GM23338 (cell line): ENCODE results near the gene THOP1. TPM values are rescaled to one million over a fixed set of nuclear protein-coding genes. Genes with fewer than 3 reads are reported as not detected.

Experiments used
- ATAC-seq: fragments of 200-7000 bp; cut with Tn5 transposase; 3 replicates; pipeline ENCODE4 v1.9.1; 2020
- DNase-seq: peaks from one replicate; pipeline ENCODE4 v3.0.0-alpha.2; 2015; ENCODE audit warnings: low spot score
- H2AFZ ChIP-seq: fragments of 200-600 bp; sonication (generic); 2 replicates; pipeline ENCODE4 v1.8.0; 2016; ENCODE audit warnings: antibody characterized with exemption, mild to moderate bottlenecking, moderate library complexity
- H3F3A ChIP-seq: fragments of 200-600 bp; sonication (generic); replicated peaks from 2 replicates; pipeline ENCODE4 v1.8.0; 2017; ENCODE audit warnings: antibody characterized with exemption, mixed run types, low read depth
- H3K27ac ChIP-seq: fragments of 200-600 bp; sonication (generic); 2 replicates; pipeline ENCODE4 v1.6.1; 2016; ENCODE audit warnings: low read depth
- H3K27me3 ChIP-seq: fragments of 200-600 bp; sonication (generic); 2 replicates; pipeline ENCODE4 v1.8.0; 2016; ENCODE audit warnings: mild to moderate bottlenecking, mixed run types, moderate library complexity; ENCODE audit not compliant: insufficient read depth
- H3K36me3 ChIP-seq: fragments of 200-600 bp; sonication (generic); 2 replicates; pipeline ENCODE4 v1.8.0; 2016; ENCODE audit warnings: mild to moderate bottlenecking; ENCODE audit not compliant: insufficient read depth
- H3K4me1 ChIP-seq: fragments of 200-600 bp; sonication (generic); 2 replicates; pipeline ENCODE4 v1.8.0; 2016; ENCODE audit warnings: mild to moderate bottlenecking, moderate library complexity; ENCODE audit not compliant: insufficient read depth
- H3K4me2 ChIP-seq: fragments of 200-600 bp; sonication (generic); 2 replicates; pipeline ENCODE4 v1.7.1; 2017; ENCODE audit warnings: mixed run types
- H3K4me3 ChIP-seq: fragments of 200-600 bp; sonication (generic); 2 replicates; pipeline ENCODE4 v1.6.1; 2016; ENCODE audit warnings: mixed run types
- H3K79me2 ChIP-seq: fragments of 200-600 bp; sonication (generic); replicated peaks from 2 replicates; pipeline ENCODE4 v1.8.0; 2017; ENCODE audit warnings: mild to moderate bottlenecking; ENCODE audit not compliant: insufficient read depth
- H3K9me2 ChIP-seq: fragments of 200-600 bp; sonication (generic); 2 replicates; pipeline ENCODE4 v1.8.0; 2017; ENCODE audit not compliant: insufficient read depth
- H4K20me1 ChIP-seq: fragments of 200-600 bp; sonication (generic); replicated peaks from 2 replicates; pipeline ENCODE4 v1.8.0; 2017; ENCODE audit warnings: mild to moderate bottlenecking; ENCODE audit not compliant: insufficient read depth
- H3K27ac Mint-ChIP-seq: 2 replicates; pipeline ENCODE4 v1.8.0; 2020; ENCODE audit warnings: inconsistent platforms, mild to moderate bottlenecking, moderate library complexity, mixed read lengths
- H3K27me3 Mint-ChIP-seq: 3 replicates; pipeline ENCODE4 v1.8.0; 2022; ENCODE audit warnings: low read depth, mild to moderate bottlenecking, moderate library complexity, mixed read lengths, inconsistent platforms; ENCODE audit not compliant: insufficient read depth, poor library complexity
- H3K36me3 Mint-ChIP-seq: 3 replicates; pipeline ENCODE4 v1.8.0; 2021; ENCODE audit warnings: low read depth, mild to moderate bottlenecking, inconsistent platforms, moderate library complexity, mixed read lengths
- H3K4me1 Mint-ChIP-seq: 3 replicates; pipeline ENCODE4 v1.8.0; 2020; ENCODE audit warnings: mild to moderate bottlenecking, inconsistent platforms, mixed read lengths
- H3K4me3 Mint-ChIP-seq: 3 replicates; pipeline ENCODE4 v1.8.0; 2021; ENCODE audit warnings: moderate library complexity, mild to moderate bottlenecking, inconsistent platforms, mixed read lengths
- H3K9me3 Mint-ChIP-seq: 3 replicates; pipeline ENCODE4 v1.8.0; 2020; ENCODE audit warnings: moderate library complexity, mild to moderate bottlenecking, inconsistent platforms, mixed read lengths
- CREB1 ChIP-seq: fragments of 250-450 bp; sonication (Bioruptor Pico); IDR thresholded peaks from 2 replicates; pipeline ENCODE4 v1.5.0; 2020; ENCODE audit warnings: low read depth, mild to moderate bottlenecking, moderate library complexity
- EZH2 ChIP-seq: fragments of 200-600 bp; sonication (generic); IDR thresholded peaks from one replicate; pipeline ENCODE4 v1.8.0; 2017; ENCODE audit warnings: antibody characterized with exemption, mild to moderate bottlenecking, low read depth; ENCODE audit not compliant: unreplicated experiment
- EZH2phosphoT487 ChIP-seq: fragments of 200-600 bp; sonication (generic); IDR thresholded peaks from one replicate; pipeline ENCODE4 v1.8.1; 2018; ENCODE audit warnings: antibody characterized with exemption; ENCODE audit not compliant: unreplicated experiment
- JUNB ChIP-seq: IDR thresholded peaks from one replicate; pipeline ENCODE4 v1.6.1; 2016; ENCODE audit warnings: antibody characterized with exemption; ENCODE audit not compliant: unreplicated experiment
- NANOG ChIP-seq: IDR thresholded peaks from 2 replicates; pipeline ENCODE4 v1.6.1; 2016; ENCODE audit warnings: antibody characterized with exemption, borderline replicate concordance
- POLR2AphosphoS5 ChIP-seq: IDR thresholded peaks from 2 replicates; pipeline ENCODE4 v1.6.1; 2016; ENCODE audit warnings: antibody characterized with exemption, low read depth
- STAT1 ChIP-seq: IDR thresholded peaks from one replicate; pipeline ENCODE4 v1.6.1; 2016; ENCODE audit warnings: antibody characterized with exemption; ENCODE audit not compliant: unreplicated experiment
- ZNF114 ChIP-seq: fragments of 250-450 bp; sonication (Bioruptor Pico); IDR thresholded peaks from 2 replicates; pipeline ENCODE4 v1.5.0; 2020; ENCODE audit warnings: mild to moderate bottlenecking, moderate library complexity
- ZNF331 ChIP-seq: fragments of 250-450 bp; sonication (Bioruptor Pico); IDR thresholded peaks from 2 replicates; pipeline ENCODE4 v1.5.0; 2020; ENCODE audit warnings: low read depth, mild to moderate bottlenecking, moderate library complexity
- polyA plus RNA-seq: library from polyadenylated mRNA; unstranded; fragments of >200 nt; fragmentation: Nextera tagmentation; extraction: Ambion mirVana; gene quantifications from 2 replicates; pipeline ENCODE4 v1.2.1, GENCODE V29; 2016
- total RNA-seq: library from RNA; depleted of rRNA; stranded (reverse); fragments of >200 nt; shearing (Covaris generic); gene quantifications from 2 replicates; pipeline ENCODE4 v1.2.3, GENCODE V29; 2014
- TF ChIP-seq, protein P1 (sequence below): IDR thresholded peaks from one replicate; pipeline ENCODE4 v1.6.1; 2018; ENCODE audit warnings: antibody characterized with exemption; ENCODE audit not compliant: unreplicated experiment
- TF ChIP-seq, protein P2 (sequence below), 2 experiments: fragments of 200-600 bp in 1 of 2; sonication (generic) in 1 of 2; conservative IDR thresholded peaks; 2 replicates each; pipeline versions ENCODE4 v1.5.1 to v1.6.1; 2016 to 2017; ENCODE audit warnings: antibody characterized with exemption in 2 of 2, low read depth in 2 of 2, mild to moderate bottlenecking in 2 of 2, moderate library complexity in 1 of 2
- TF ChIP-seq, protein P3 (sequence below): IDR thresholded peaks from 2 replicates; pipeline ENCODE4 v1.6.1; 2016; ENCODE audit warnings: antibody characterized with exemption
- TF ChIP-seq, protein P4 (sequence below): fragments of 250-450 bp; sonication (Bioruptor Pico); IDR thresholded peaks from 2 replicates; pipeline ENCODE4 v1.5.0; 2020; ENCODE audit warnings: mild to moderate bottlenecking, moderate library complexity

The THOP1 gene
- total and polyA plus RNA-seq, 2 experiments from 2014 or later: 110 to 229 TPM

DNA sequence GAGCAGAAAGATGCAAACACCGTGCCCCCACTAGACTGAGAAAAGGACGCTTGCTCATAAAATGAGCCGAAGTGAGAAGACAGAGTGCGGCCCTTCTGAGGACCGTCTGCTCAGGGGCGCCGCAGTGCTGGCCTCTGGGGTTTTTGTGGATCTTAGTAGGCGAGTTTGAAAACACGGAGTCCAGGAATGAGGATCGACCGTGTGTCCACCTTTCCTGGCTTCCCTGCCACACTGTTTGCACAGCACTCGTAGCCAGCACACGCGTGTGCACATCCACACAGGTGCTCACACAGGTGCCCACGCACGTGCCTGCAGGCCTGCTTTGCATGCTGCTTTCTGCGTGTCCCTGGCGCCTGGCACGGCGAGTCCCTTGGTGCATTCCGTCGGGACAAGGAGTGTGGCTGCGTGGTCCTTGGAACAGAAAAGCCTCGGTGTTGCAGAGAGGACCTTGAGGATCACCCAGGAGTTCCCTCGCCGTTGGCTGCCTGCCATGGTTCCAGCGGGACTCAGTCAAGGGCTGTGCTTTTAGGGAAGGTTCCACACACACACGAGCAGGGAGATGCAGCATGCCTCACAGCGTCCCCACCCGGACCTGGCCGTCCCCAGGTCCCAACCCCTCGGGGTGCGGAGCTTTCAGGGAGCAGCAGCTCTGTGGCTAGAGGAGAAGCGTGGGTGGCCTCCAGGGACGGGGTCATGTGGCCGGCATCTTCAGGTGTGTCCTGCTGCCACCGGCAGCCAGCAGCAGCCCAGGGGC, 24.3 kb downstream of the THOP1 start:
- H3K4me3 ChIP-seq: no peak overlapping the region
- H3K27me3 Mint-ChIP-seq: peaks cover 7% of the 10 kb centered on the region
- H4K20me1 ChIP-seq: no peaks in the 10 kb centered on the region
- no peaks in the 10 kb centered on the region for H3K9me2 ChIP-seq
- no peaks in the 10 kb centered on the region for H3K4me1 ChIP-seq
- H3K27ac Mint-ChIP-seq: no peak overlapping the region
- no peak for ATAC-seq
- no peaks in the 10 kb centered on the region for H3K27me3 ChIP-seq
- no peaks in the 10 kb centered on the region for H3K79me2 ChIP-seq
- no peaks in the 10 kb centered on the region for H3F3A ChIP-seq
- TF ChIP-seq STAT1 (no peak), POLR2AphosphoS5 (no peak), CREB1 (CRISPR knock-in tag) (no peak), ZNF114 (CRISPR knock-in tag) (no peak), JUNB (no peak), ZNF331 (no peak), EZH2 (no peak), NANOG (no peak), EZH2phosphoT487 (no peak)
- TF ChIP-seq, protein P1, sequence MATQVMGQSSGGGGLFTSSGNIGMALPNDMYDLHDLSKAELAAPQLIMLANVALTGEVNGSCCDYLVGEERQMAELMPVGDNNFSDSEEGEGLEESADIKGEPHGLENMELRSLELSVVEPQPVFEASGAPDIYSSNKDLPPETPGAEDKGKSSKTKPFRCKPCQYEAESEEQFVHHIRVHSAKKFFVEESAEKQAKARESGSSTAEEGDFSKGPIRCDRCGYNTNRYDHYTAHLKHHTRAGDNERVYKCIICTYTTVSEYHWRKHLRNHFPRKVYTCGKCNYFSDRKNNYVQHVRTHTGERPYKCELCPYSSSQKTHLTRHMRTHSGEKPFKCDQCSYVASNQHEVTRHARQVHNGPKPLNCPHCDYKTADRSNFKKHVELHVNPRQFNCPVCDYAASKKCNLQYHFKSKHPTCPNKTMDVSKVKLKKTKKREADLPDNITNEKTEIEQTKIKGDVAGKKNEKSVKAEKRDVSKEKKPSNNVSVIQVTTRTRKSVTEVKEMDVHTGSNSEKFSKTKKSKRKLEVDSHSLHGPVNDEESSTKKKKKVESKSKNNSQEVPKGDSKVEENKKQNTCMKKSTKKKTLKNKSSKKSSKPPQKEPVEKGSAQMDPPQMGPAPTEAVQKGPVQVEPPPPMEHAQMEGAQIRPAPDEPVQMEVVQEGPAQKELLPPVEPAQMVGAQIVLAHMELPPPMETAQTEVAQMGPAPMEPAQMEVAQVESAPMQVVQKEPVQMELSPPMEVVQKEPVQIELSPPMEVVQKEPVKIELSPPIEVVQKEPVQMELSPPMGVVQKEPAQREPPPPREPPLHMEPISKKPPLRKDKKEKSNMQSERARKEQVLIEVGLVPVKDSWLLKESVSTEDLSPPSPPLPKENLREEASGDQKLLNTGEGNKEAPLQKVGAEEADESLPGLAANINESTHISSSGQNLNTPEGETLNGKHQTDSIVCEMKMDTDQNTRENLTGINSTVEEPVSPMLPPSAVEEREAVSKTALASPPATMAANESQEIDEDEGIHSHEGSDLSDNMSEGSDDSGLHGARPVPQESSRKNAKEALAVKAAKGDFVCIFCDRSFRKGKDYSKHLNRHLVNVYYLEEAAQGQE: no peak
- TF ChIP-seq, protein P2, sequence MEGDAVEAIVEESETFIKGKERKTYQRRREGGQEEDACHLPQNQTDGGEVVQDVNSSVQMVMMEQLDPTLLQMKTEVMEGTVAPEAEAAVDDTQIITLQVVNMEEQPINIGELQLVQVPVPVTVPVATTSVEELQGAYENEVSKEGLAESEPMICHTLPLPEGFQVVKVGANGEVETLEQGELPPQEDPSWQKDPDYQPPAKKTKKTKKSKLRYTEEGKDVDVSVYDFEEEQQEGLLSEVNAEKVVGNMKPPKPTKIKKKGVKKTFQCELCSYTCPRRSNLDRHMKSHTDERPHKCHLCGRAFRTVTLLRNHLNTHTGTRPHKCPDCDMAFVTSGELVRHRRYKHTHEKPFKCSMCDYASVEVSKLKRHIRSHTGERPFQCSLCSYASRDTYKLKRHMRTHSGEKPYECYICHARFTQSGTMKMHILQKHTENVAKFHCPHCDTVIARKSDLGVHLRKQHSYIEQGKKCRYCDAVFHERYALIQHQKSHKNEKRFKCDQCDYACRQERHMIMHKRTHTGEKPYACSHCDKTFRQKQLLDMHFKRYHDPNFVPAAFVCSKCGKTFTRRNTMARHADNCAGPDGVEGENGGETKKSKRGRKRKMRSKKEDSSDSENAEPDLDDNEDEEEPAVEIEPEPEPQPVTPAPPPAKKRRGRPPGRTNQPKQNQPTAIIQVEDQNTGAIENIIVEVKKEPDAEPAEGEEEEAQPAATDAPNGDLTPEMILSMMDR (conservative IDR thresholded peaks at IDR 0.05; ENCODE audit: low read depth in 2 of 2): no peak
- TF ChIP-seq, protein P3, sequence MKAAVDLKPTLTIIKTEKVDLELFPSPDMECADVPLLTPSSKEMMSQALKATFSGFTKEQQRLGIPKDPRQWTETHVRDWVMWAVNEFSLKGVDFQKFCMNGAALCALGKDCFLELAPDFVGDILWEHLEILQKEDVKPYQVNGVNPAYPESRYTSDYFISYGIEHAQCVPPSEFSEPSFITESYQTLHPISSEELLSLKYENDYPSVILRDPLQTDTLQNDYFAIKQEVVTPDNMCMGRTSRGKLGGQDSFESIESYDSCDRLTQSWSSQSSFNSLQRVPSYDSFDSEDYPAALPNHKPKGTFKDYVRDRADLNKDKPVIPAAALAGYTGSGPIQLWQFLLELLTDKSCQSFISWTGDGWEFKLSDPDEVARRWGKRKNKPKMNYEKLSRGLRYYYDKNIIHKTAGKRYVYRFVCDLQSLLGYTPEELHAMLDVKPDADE: no peak
- TF ChIP-seq, protein P4, sequence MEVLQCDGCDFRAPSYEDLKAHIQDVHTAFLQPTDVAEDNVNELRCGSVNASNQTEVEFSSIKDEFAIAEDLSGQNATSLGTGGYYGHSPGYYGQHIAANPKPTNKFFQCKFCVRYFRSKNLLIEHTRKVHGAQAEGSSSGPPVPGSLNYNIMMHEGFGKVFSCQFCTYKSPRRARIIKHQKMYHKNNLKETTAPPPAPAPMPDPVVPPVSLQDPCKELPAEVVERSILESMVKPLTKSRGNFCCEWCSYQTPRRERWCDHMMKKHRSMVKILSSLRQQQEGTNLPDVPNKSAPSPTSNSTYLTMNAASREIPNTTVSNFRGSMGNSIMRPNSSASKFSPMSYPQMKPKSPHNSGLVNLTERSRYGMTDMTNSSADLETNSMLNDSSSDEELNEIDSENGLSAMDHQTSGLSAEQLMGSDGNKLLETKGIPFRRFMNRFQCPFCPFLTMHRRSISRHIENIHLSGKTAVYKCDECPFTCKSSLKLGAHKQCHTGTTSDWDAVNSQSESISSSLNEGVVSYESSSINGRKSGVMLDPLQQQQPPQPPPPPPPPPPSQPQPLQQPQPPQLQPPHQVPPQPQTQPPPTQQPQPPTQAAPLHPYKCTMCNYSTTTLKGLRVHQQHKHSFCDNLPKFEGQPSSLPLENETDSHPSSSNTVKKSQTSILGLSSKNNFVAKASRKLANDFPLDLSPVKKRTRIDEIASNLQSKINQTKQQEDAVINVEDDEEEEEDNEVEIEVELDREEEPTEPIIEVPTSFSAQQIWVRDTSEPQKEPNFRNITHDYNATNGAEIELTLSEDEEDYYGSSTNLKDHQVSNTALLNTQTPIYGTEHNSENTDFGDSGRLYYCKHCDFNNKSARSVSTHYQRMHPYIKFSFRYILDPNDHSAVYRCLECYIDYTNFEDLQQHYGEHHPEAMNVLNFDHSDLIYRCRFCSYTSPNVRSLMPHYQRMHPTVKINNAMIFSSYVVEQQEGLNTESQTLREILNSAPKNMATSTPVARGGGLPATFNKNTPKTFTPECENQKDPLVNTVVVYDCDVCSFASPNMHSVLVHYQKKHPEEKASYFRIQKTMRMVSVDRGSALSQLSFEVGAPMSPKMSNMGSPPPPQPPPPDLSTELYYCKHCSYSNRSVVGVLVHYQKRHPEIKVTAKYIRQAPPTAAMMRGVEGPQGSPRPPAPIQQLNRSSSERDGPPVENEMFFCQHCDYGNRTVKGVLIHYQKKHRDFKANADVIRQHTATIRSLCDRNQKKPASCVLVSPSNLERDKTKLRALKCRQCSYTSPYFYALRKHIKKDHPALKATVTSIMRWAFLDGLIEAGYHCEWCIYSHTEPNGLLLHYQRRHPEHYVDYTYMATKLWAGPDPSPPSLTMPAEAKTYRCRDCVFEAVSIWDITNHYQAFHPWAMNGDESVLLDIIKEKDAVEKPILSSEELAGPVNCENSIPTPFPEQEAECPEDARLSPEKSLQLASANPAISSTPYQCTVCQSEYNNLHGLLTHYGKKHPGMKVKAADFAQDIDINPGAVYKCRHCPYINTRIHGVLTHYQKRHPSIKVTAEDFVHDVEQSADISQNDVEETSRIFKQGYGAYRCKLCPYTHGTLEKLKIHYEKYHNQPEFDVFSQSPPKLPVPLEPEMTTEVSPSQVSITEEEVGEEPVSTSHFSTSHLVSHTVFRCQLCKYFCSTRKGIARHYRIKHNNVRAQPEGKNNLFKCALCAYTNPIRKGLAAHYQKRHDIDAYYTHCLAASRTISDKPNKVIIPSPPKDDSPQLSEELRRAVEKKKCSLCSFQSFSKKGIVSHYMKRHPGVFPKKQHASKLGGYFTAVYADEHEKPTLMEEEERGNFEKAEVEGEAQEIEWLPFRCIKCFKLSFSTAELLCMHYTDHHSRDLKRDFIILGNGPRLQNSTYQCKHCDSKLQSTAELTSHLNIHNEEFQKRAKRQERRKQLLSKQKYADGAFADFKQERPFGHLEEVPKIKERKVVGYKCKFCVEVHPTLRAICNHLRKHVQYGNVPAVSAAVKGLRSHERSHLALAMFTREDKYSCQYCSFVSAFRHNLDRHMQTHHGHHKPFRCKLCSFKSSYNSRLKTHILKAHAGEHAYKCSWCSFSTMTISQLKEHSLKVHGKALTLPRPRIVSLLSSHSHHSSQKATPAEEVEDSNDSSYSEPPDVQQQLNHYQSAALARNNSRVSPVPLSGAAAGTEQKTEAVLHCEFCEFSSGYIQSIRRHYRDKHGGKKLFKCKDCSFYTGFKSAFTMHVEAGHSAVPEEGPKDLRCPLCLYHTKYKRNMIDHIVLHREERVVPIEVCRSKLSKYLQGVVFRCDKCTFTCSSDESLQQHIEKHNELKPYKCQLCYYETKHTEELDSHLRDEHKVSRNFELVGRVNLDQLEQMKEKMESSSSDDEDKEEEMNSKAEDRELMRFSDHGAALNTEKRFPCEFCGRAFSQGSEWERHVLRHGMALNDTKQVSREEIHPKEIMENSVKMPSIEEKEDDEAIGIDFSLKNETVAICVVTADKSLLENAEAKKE: no peak
- H3K27ac ChIP-seq: no peak overlapping the region
- no peaks in the 10 kb centered on the region; the same call in 2 of the 3 replicates for H3K9me3 Mint-ChIP-seq
- H2AFZ ChIP-seq: no peak overlapping the region
- H3K4me3 Mint-ChIP-seq: no peak overlapping the region
- H3K36me3 ChIP-seq: no peaks in the 10 kb centered on the region; the same call in 1 of the 2 replicates
- peaks cover 28% of the 10 kb centered on the region for H3K36me3 Mint-ChIP-seq
- no peak overlapping the region for H3K4me2 ChIP-seq
- no peaks in the 10 kb centered on the region for H3K4me1 Mint-ChIP-seq
- no peak for DNase-seq
